ENCODE measurements around the gene ADAM17.
"Not testable (repeated sequence)": the region's sequence is repeated elsewhere in the genome, so short reads cannot be mapped to it uniquely, and the experiment has no call there.

ADAM17 gene

DNA sequence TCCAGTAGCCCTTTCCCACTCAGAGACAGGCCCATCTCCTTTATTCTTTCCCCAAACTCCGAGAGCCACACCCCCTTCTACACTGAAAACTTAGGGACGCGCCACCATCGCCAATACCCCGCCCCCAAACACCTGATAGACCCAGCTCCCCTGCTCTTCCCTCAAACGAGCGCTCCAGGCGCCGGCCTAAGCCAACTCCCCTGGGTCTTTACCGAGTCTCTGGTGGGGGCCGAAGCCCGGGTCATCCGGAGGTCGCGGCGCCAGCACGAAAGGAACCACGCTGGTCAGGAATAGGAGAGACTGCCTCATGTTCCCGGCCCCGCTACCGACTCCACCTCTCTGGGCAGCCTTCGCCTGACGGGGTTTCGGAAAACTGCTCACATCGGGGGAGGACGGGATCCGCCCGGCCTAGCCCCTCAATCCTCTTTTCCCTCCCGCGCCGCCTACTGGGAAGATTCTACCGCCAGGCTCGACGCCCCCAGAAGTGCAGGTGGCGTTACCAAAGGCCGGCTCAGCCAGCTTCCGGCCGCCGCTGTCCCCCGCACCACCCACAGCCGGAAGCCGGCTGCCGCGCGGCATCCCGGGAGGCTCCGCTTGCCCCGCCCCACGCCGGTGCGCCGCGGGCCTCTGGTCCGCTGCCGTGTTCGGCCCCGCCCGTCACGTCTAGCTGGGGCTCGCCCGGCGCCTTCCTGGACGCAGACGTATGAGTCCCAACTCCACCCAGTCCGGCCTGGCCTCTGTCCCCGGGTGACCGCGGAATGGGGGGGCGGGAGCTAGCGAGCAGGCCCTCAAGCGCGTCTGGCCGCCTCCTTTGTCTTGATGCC is at the start of gene ADAM17:
Gene ADAM17 (minus strand): TSS at position 534 of the 824 bp plus-strand sequence. CDS start 225 bp downstream, at position 309.
- peak; percentile 88 for DNase-seq (ENCODE audit: low spot score)

DNA sequence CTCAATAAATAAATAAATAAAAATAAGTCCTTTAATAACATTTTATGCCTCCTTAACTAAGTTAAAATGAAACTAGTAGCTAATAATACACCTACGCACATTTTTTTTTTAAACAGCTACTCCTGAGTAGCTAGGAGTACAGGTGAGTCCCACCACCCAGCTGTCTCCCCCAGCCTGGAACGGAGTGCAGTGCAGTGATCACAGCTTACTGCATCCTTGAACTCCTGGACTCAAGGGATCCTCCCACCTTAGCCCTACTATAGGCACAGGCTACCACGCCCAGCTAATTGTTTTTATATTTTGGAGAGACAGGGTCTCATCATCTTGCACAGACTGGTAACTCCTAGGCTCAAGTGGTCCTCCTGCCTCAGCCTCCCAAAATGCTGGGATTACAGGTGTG is 46.8 kb upstream of the ADAM17 start:
- DNase-seq (ENCODE audit: low spot score) = no peak

DNA sequence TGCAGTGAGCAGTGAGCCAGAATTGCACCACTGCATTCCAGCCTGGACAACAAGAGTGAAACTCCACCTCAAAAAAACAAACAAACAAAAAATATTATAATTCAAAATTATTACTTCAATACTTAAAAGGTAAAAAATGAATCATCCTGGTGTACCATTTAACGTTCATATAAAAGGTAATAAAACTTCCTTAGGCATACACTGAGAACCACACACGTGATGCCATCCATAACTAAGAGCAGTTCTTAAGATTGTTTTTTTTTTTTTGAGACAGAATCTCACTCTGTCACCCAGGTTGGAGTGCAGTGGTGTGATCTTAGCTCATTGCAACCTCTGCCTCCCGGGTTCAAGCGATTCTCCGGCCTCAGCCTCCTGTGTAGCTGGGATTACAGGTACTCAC is 45.8 kb upstream of the ADAM17 start:
- DNase-seq (ENCODE audit: low spot score) = no peak

DNA sequence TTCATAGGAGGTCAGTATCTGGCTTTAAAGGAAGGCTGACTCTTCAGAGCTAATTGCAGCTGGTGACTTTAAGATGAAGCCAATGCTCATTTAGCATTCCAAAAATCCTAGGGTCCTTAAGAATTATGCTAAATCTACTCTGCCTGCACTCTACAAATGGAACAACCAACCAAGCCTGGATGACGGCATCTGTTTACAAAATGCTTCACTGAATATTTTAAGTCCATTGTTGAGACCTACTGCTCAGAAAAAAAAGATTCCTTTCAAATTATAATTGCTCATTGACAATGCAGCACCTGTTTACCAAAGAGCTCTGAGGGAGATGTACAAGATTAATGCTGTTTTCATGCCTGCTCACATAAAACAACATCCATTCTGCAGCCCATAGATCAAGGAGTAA is 43.8 kb upstream of the ADAM17 start:
- no peak for DNase-seq (ENCODE audit: low spot score)

DNA sequence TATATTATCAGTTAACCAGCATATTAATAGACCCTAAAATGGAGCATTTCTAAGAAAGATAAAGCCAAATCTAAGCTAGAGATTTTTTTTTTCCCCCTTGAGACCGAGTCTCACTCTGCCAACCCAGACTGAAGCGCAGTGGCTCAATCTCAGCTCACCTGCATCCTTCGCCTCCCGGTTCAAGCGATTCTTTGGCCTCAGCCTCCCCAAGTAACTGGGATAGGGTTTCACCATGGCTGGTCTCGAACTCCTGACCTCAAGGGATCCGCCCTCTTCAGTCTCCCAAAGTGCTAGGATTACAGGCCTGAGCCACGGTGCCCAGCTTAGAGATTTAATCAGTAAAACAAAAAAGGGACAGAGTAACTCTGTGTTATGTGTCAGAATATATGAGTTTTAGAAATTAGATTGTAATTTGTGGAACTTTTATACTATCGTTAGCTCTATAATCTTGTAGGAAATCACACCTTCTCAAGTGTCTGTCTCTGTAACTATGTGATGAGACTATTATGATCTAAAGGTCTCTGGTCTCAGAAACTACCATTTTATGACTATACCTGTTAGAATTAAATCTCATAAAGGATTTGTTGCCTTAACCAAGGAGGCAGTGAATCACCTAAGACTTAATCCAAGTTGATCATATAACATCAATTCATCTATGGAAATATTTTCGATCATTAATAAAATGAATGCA is 41.1 kb upstream of the ADAM17 start:
- DNase-seq (ENCODE audit: low spot score) = no peak

DNA sequence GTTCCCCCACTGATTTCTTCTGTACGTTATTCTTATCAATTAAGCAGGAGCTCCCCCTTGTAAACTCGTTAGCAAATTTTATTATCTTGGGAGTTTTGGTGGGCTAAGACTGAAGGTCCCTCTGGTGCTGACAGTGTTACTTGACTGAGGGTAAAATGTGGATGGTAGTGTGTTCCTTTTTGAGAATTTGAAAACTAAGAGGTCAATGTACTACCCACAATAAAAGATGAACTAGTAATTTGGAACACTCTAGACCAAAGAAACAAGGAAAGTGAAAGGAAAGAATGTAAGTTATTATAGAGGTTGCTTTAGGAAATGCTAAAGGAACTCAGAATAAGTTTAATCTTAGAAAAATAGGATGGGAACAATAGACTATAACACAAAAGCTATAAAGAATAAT is 40.1 kb upstream of the ADAM17 start:
- DNase-seq (ENCODE audit: low spot score) = no peak

DNA sequence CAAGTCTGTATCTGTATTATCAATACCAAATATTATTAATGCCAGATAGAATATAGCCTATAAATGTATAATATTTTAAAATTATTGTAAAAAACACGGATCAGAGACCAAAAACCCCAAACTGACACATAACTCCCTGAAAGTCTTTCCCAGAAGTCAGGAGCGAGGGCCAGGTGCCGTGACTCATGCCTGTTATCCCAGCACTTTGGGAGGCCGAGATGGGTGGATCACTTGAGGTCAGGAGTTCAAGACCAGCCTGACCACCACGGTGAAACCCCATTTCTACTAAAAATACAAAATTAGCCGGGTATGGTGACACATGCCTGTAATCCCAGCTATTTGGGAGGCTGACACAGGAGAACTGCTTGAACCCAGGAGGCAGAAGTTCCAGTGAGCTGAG is 39.6 kb upstream of the ADAM17 start:
- not testable (repeated sequence) for DNase-seq (ENCODE audit: low spot score)

DNA sequence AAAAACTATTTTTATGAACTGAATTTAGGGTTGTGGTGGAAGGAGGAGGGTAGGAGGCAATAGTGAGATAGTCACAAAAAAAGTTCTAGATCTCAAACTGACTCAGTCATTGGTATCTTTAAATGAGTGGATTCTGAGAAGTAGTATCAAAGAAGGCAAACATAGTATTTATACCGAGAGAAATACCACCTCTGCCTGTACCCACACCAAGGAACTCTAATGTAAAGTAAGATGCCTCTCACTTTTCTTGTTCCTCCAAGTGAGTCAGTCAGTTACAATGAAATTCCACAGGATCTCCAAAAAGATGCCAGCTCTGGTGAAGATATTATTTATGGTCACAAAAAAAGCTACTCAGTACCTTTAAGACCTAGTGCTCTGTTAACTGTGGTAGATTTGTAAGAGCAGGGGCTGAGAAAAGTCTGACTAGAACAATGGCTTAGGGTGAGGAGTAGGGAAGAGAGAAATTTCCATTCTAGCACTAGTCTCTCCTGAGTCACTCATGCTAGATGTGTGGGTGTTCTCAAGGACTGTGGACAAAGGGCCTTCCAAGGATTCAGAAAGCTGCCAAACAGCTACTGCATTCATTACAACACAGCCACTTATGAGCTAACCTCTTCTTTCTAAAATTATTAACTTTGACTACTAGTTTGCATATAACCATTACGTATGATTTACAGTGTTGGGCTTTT is 38.9 kb upstream of the ADAM17 start:
- DNase-seq (ENCODE audit: low spot score) = no peak

DNA sequence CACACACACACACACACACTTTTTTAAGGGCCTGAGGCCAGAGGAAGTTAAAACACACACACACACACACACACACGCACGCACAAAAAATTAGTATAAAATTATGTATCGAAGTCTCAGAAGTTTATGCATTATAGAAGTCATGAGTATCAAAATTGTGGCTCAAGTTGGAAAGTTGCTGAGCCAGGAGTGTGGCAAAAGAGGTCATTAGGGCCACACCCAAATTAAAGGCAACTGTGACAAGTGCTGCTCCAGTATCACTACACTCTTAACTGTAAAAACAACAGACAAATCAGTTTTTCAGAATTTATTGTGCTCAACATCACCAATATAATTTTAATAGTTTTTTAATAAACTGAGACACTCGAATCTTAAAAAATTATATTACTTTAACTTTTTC is 38.3 kb upstream of the ADAM17 start:
- no peak for DNase-seq (ENCODE audit: low spot score)

DNA sequence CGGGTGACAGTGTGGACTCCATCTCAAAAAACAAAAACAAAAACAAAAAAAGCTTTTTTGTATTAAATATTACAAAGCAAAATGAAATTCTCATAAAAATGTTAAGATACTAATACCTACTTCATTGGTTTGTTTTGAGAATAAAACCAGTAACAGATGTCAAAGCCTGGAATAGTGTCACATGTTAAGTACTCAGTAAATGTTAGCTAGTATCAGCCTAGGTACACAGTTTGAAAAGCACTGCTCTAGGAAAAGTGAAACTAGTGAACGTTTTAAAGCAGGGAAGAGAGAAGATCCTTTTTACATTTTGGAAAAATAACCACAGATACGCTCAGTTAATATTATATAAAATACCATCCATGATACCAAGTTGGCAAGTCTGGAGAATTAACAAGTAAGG is 37.1 kb upstream of the ADAM17 start:
- DNase-seq (ENCODE audit: low spot score) = no peak

DNA sequence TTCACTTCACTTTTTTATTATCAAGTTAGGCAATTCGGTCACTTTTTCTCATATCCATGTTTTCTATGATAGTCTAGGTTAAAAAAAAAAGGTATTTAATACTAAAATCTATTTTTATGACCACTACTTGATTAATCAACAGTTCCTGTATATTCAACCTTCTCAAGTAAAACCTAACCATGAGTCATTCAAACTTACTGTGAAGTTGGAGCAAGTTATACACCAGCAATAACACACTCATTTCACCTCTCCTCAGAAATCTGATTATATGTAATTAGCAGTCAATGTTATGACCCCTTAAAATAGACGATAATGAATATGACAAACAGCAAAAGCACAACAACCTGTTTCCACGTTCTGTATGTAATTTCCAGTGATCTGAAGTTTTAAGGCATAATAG is 35.0 kb upstream of the ADAM17 start:
- DNase-seq (ENCODE audit: low spot score) = no peak

DNA sequence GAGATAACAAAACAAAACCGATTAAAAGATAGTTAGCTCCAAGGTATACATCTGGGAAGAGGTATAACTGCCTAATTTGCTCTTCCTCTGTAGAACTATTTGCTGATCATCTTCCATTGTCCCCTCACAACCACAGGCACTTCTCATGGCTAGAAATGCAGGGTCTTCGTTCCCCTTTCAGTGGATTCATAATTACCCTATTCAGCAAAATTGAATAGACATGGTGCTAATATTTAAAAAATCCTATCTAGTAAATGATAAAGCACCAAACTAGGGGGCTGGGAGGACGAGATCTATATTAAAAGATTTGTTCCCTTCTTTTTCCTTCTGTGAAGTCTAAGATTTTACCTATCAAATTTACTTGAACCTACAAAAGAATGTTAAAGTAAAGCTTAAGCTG is 30.8 kb upstream of the ADAM17 start:
- no peak for DNase-seq (ENCODE audit: low spot score)

DNA sequence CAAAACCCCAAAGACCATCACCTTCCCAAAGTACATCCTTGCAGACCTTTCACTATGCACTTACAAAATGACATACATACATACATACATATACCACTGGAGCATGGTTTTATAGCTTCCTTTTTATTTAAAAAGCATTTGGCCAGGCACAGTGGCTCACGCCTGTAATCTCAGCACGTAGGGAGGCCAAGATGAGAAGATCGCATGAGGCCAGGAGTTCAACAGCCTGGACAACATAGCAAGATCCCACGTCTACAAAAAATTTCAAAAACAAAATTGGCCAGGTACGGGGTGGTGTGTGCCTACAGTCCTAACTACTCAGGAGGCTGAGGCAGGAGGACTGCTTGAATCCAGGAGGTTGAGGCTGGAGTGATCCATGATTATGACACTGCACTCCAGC is 29.9 kb upstream of the ADAM17 start:
- no peak for DNase-seq (ENCODE audit: low spot score)

DNA sequence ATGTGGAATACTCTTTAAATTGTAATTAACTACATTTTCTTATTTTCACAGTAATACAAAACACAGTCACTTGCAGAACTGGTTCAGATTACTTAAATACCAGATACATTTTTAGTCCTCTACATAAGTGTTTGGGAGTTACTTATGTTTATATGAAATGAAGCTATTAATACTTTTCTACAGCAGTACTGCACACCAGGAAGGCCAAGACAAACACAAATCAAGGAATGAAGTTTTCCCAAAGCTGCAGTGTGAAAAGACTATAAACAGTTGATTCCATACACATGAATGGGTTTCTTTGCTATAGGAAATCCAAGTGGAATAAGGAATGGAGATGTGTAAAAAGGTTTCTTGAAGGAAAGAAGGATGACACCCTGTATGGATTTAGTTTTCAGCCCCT is 29.3 kb upstream of the ADAM17 start:
- not testable (repeated sequence) for DNase-seq (ENCODE audit: low spot score)

DNA sequence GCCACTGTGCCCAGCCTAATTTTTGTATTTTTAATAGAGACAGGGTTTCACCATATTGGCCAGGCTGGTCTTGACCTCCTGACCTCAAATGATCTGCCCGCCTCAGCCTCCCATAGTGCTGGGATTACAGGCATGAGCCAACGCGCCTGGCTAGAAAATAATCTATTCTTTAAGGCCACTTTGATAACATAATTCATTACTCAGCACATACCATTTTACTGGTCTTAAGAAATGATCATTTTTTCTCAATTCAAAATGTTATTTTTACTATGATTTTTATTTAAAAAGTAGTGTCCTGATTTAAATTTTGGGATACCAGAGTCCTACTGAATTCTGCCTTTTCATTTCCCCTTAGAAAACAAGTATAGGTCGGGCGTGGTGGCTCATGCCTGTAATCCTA is 27.0 kb upstream of the ADAM17 start:
- DNase-seq (ENCODE audit: low spot score) = no peak

DNA sequence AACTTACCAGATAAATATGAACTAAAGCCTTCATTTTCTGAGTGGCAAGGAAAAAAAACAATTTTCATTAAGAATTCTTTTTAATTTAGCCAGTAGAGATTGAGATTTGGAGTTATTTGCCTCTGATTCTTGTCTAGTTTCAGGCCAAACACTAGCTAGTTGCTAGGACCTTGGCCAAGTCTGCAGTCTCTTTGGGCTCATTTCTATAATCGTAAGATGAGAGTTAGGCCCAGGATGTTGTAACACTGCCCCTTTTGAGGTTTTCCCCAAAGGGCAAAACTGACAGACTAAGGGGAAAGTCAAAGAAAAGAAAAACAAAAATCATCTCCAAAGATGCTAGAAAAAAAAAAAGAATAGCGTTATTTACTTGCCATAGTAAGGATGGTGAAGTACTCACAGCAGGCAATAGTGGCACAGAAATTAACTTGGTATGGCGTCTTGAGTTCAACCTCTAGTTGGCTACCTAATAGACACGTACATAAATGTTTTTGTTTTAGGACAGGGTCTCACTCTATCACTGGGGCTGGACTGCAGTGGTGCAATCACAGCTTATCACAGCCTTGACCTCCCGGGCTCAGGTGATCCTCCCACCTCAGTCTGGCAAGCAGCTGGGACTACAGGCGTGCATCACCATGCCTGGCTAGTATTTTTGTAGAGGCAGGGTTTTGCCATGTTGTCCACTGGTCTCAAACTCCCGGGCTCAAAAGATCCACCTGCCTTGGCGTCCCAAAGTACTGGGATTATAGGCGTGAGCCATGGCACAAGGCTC is 23.0 kb upstream of the ADAM17 start:
- no peak for DNase-seq (ENCODE audit: low spot score)

DNA sequence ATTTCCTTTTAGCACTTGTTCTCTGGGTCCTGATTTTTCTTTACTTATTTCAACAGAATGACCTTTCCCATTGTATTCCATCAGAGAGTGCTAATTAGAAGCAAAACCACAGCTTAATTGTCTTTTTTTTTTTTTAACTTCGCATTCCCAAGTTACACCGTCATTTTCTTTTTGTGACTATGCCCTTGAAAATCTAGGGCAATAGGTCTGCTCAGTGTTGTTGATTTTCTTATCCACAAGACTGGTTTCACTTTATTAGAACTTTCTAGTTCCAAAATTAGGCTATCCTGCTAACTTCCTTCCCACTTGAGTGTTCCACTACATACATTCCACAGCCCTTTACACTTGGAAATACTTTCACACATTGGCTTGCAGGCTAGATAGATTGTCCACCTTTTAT is 18.7 kb upstream of the ADAM17 start:
- no peak for DNase-seq (ENCODE audit: low spot score)

DNA sequence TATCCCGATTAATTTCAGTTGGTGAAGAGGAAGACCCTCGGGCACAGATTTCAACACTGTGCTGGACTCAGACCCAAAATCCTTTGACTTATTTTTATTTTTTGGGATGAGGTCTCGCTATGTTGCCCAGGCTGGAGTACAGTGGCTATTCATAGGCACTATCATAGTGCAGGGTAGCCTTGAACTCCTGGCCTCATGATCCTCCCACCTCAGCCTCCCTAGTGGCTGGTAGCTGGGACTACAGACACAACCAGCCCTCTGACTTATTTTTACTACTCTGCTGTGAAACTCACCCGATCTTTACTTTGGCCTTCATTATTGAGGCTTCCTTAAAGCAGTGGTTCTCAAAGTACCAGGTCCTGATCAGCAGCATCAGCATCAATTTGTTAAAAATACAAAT is 18.2 kb upstream of the ADAM17 start:
- DNase-seq (ENCODE audit: low spot score) = no peak

DNA sequence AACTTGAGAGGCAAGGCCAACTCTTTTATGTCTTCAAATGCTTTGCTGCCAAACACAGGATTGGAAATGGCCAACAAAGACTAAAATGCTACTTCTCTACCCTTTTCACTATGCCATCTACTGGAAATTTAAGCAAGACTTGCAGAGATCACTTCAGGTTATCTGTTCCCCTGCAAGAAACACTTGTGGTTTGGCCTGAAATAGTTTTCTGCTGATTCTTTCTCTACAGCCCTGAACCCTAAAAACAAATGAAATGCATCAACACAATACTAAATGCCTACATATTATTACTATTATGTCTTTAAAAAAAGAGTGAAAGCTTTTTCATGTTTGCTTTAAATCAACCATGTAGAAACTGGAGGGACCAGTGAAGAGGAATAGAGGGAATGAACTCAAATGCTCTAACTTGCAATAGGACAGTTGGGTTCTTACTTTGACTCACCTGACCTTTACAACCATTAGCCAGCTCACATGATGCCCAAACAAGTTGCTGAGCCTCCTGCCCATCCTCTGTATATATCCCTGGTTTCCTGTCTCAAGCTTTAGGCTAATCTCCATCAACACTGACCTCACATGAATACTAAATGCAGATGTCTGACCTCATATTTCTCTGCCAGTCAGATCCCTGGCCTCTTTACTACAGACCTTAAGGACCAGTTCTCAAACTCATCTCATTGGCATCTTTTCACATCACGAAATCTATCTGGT is 17.5 kb upstream of the ADAM17 start:
- DNase-seq (ENCODE audit: low spot score) = no peak

DNA sequence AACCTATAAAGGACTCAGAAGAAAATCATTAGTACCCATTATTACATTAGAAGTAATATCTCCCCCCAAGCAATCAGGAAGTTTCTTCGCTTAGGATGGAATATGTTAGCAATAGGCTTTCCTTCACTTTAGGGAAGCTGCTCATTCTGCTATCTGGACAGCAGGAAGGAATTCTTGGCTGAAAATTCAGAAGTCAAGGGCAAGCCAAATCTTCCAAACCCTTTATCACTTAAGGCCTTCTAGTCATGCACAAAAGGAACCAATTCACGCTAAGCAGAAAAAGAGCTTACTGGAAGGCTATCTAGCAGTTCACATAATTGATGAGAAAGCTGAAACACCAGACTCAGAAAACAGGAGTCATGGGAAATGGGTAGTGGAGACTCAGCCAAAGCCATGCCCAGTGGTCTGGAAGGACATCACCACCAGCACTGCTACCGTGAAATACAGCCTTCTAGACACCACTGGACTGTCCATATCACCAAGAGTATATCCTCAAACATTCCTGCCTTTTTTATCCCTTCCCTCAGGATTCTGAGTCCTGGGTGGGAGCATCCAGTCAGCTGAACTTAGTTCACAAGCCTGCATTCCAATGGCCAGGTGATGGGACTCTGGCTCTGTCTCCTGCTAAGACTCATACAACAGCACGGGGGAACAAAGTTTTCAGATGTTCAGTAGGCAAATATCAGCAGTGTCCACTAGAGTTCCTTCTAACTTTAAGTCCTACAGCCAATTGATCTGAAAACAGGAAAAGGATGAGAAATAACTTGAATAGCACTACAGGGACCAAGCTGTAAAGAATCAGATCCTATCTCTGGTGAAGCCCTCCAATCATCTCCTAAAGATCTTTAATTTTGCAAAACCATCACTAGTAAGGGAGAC is 14.8 kb upstream of the ADAM17 start:
- no peak for DNase-seq (ENCODE audit: low spot score)
